ENCODE results near the gene NSL1. TPM values are rescaled to one million over a fixed set of nuclear protein-coding genes. Genes with fewer than 3 reads are reported as not detected.
"Not testable (repeated sequence)": the region's sequence is repeated elsewhere in the genome, so short reads cannot be mapped to it uniquely, and the experiment has no call there.

Gene NSL1
- total RNA-seq, 1 donor from 2014 or later: 92.3 TPM

GRCh38 chr1:212737559-212737958, 54.0 kb downstream of the NSL1 start:
- Histone ChIP-seq H3K9me3 (no peaks in the 10 kb centered on the region), H3K27me3 (no peaks in the 10 kb centered on the region), H3K4me1 (no peaks in the 10 kb centered on the region), H3K36me3 (no peaks in the 10 kb centered on the region), H3K27ac (no peak overlapping the region), H3K4me3 (no peak overlapping the region)
- TF ChIP-seq POLR2AphosphoS5 (IDR thresholded peaks at IDR 0.05; ENCODE audit: insufficient read depth in 1 of 2, low read depth in 1 of 2) (no peak), POLR2A (IDR thresholded peaks at IDR 0.05) (no peak), CTCF (IDR thresholded peaks at IDR 0.05) (no peak)
- no peak for DNase-seq (ENCODE audit: extremely low spot score in 2 of 2)
- intact Hi-C loops (cut with DNase I): no loop called here

- Histone ChIP-seq H3K4me1 (no peaks in the 10 kb centered on the region), H3K9me3 (no peaks in the 10 kb centered on the region), H3K4me3 (no peak overlapping the region), H3K27me3 (no peaks in the 10 kb centered on the region), H3K36me3 (no peaks in the 10 kb centered on the region), H3K27ac (no peak overlapping the region)
- TF ChIP-seq POLR2AphosphoS5 (IDR thresholded peaks at IDR 0.05; ENCODE audit: insufficient read depth in 1 of 2, low read depth in 1 of 2): no peak
- TF ChIP-seq POLR2A (IDR thresholded peaks at IDR 0.05): no peak
- no peak for TF ChIP-seq CTCF (IDR thresholded peaks at IDR 0.05)
- intact Hi-C loops (cut with DNase I): no loop called here
- DNase-seq (ENCODE audit: extremely low spot score in 2 of 2): no peak
These were observed 58.5 kb downstream of the NSL1 start for GRCh38 chr1:212733109-212733508.

GRCh38 chr1:212731630-212732029, 59.9 kb downstream of the NSL1 start:
- H3K36me3 ChIP-seq: no peaks in the 10 kb centered on the region
- no peak for DNase-seq (ENCODE audit: extremely low spot score in 2 of 2)
- H3K27me3 ChIP-seq: no peaks in the 10 kb centered on the region
- TF ChIP-seq POLR2AphosphoS5 (IDR thresholded peaks at IDR 0.05; ENCODE audit: insufficient read depth in 1 of 2, low read depth in 1 of 2) (no peak), POLR2A (IDR thresholded peaks at IDR 0.05) (no peak), CTCF (IDR thresholded peaks at IDR 0.05) (no peak)
- H3K4me3 ChIP-seq: no peak overlapping the region
- H3K27ac ChIP-seq: no peak overlapping the region
- H3K4me1 ChIP-seq: no peaks in the 10 kb centered on the region
- H3K9me3 ChIP-seq: no peaks in the 10 kb centered on the region
- intact Hi-C loops (cut with DNase I): no loop called here

GRCh38 chr1:212728606-212729005, 63.0 kb downstream of the NSL1 start:
- intact Hi-C loops (cut with DNase I): no loop called here
- H3K4me3 ChIP-seq: no peak overlapping the region
- H3K27me3 ChIP-seq: no peaks in the 10 kb centered on the region
- H3K4me1 ChIP-seq: no peaks in the 10 kb centered on the region
- no peak overlapping the region for H3K27ac ChIP-seq
- H3K9me3 ChIP-seq: no peaks in the 10 kb centered on the region
- TF ChIP-seq CTCF (IDR thresholded peaks at IDR 0.05) (no peak), POLR2A (IDR thresholded peaks at IDR 0.05) (no peak), POLR2AphosphoS5 (IDR thresholded peaks at IDR 0.05; ENCODE audit: insufficient read depth in 1 of 2, low read depth in 1 of 2) (no peak)
- H3K36me3 ChIP-seq: no peaks in the 10 kb centered on the region
- no peak for DNase-seq (ENCODE audit: extremely low spot score in 2 of 2)

GRCh38 chr1:212727386-212728181, 64.0 kb downstream of the NSL1 start:
- TF ChIP-seq POLR2AphosphoS5 (IDR thresholded peaks at IDR 0.05; ENCODE audit: insufficient read depth in 1 of 2, low read depth in 1 of 2) (no peak), CTCF (IDR thresholded peaks at IDR 0.05) (no peak), POLR2A (IDR thresholded peaks at IDR 0.05) (no peak)
- no peaks in the 10 kb centered on the region for H3K9me3 ChIP-seq

GRCh38 chr1:212724679-212725078, 66.9 kb downstream of the NSL1 start:
- H3K4me1 ChIP-seq; DNase-seq (ENCODE audit: extremely low spot score in 2 of 2); H3K27me3 ChIP-seq; H3K27ac ChIP-seq; intact Hi-C loops (cut with DNase I); H3K9me3 ChIP-seq; H3K36me3 ChIP-seq; H3K4me3 ChIP-seq: not testable (repeated sequence)

More at GRCh38 chr1:212727386-212728181, 64.0 kb downstream of the NSL1 start:
- Histone ChIP-seq H3K4me1 (no peaks in the 10 kb centered on the region), H3K27ac (no peak overlapping the region), H3K27me3 (no peaks in the 10 kb centered on the region), H3K4me3 (no peak overlapping the region), H3K36me3 (no peaks in the 10 kb centered on the region)
- intact Hi-C loops (cut with DNase I): no loop called here
- DNase-seq (ENCODE audit: extremely low spot score in 2 of 2): no peak
